Endodermal cell (in vitro differentiated cells): ENCODE measurements around the gene SHISA3. TPM values are rescaled to one million over a fixed set of nuclear protein-coding genes. Genes with fewer than 3 reads are reported as not detected.

ENCODE experiments used
- DNase-seq: peaks from one replicate; pipeline ENCODE4 v3.0.0-alpha.2; 2017
- H3K27ac ChIP-seq: 2 replicates; pipeline ENCODE4 v1.5.1; 2013; ENCODE audit warnings: mild to moderate bottlenecking, low read depth, low read length, moderate library complexity
- H3K27me3 ChIP-seq: 2 replicates; pipeline ENCODE4 v1.6.1; 2013; ENCODE audit warnings: mild to moderate bottlenecking, low read length, moderate library complexity; ENCODE audit not compliant: insufficient read depth, control insufficient read depth, poor library complexity, severe bottlenecking
- H3K36me3 ChIP-seq: 2 replicates; pipeline ENCODE4 v1.7.0; 2013; ENCODE audit warnings: mild to moderate bottlenecking, low read length, moderate library complexity; ENCODE audit not compliant: control insufficient read depth, insufficient read depth
- H3K4me1 ChIP-seq: one replicate; pipeline ENCODE4 v1.7.0; 2013; ENCODE audit warnings: low read length; ENCODE audit not compliant: control insufficient read depth, insufficient read depth
- H3K4me3 ChIP-seq: 2 replicates; pipeline ENCODE4 v1.5.1; 2013; ENCODE audit warnings: mild to moderate bottlenecking, low read length, moderate library complexity
- H3K9ac ChIP-seq: 2 replicates; pipeline ENCODE4 v1.6.1; 2013; ENCODE audit warnings: mild to moderate bottlenecking, low read length, moderate library complexity; ENCODE audit not compliant: poor library complexity, severe bottlenecking; ENCODE audit errors: extremely low read depth
- H3K9me3 ChIP-seq: 2 replicates; pipeline ENCODE4 v1.6.1; 2013; ENCODE audit warnings: mild to moderate bottlenecking, low read length, moderate library complexity; ENCODE audit not compliant: control insufficient read depth
- H3K27ac Mint-ChIP-seq: 2 replicates; pipeline ENCODE4 v1.8.0; 2020; ENCODE audit warnings: mixed read lengths
- H3K27me3 Mint-ChIP-seq: 2 replicates; pipeline ENCODE4 v1.8.0; 2021; ENCODE audit warnings: mild to moderate bottlenecking, mixed read lengths; ENCODE audit not compliant: insufficient read depth
- H3K36me3 Mint-ChIP-seq: 2 replicates; pipeline ENCODE4 v1.8.0; 2020; ENCODE audit warnings: low read depth, mixed read lengths
- H3K4me1 Mint-ChIP-seq: 2 replicates; pipeline ENCODE4 v1.8.0; 2020; ENCODE audit warnings: mixed read lengths
- H3K4me3 Mint-ChIP-seq: 2 replicates; pipeline ENCODE4 v1.8.0; 2020; ENCODE audit warnings: mild to moderate bottlenecking, moderate library complexity, mixed read lengths
- H3K9me3 Mint-ChIP-seq: 2 replicates; pipeline ENCODE4 v1.8.0; 2020; ENCODE audit warnings: mild to moderate bottlenecking, mixed read lengths
- CTCF ChIP-seq: fragments of 200-600 bp; sonication (generic); conservative IDR thresholded peaks from 2 replicates; pipeline ENCODE4 v1.5.0; 2021; ENCODE audit warnings: antibody characterized with exemption, mild to moderate bottlenecking
- WGBS, 2 experiments: methylation state at CpG; one replicate each; pipeline versions ENCODE4 v1.1.5 to v1.1.7; 2013; ENCODE audit warnings: missing lambda C conversion rate in 2 of 2, mixed read lengths in 1 of 2; ENCODE audit not compliant: insufficient coverage in 1 of 2, insufficient read length in 1 of 2; 5-methylcytosine and 5-hydroxymethylcytosine counted together
- total RNA-seq, 2 donors: library from RNA; stranded (reverse); fragmentation: NEBNext Ultra II Directional in 1 of 2; extraction: Animal tissue kit (Norgen Biotek cat#: 25700) in 1 of 2; gene quantifications; 2 replicates in 1 of 2; 3 replicates in 1 of 2; pipeline ENCODE4 v1.2.1, GENCODE V29; 2021

SHISA3 gene
- total RNA-seq, 2 donors from 2014 or later = 18.0 to 37.0 TPM

GRCh38 chr4:42399393-42399792, 2.1 kb downstream of the SHISA3 start:
- Histone ChIP-seq H3K9ac (no peak overlapping the region), H3K27me3 (peaks cover 68% of the 10 kb centered on the region), H3K4me1 (no peaks in the 10 kb centered on the region), H3K9me3 (no peaks in the 10 kb centered on the region), H3K27ac (no peak overlapping the region), H3K4me3 (peak overlapping the region; percentile 92), H3K36me3 (no peaks in the 10 kb centered on the region)
- peaks cover 15% of the 10 kb centered on the region for H3K36me3 Mint-ChIP-seq
- 22 to 29% methylated on average over 6 to 10 of the region's 10 CpGs for WGBS, 2 experiments
- peak overlapping the region; percentile 81 for H3K4me3 Mint-ChIP-seq
- peaks cover 32% of the 10 kb centered on the region for H3K4me1 Mint-ChIP-seq
- peak; percentile 20 for TF ChIP-seq CTCF
- peak; percentile 78 for DNase-seq
- peaks cover 75% of the 10 kb centered on the region for H3K27me3 Mint-ChIP-seq
- no peaks in the 10 kb centered on the region for H3K9me3 Mint-ChIP-seq
- H3K27ac Mint-ChIP-seq = peak overlapping the region; percentile 64

- H3K4me1 ChIP-seq = no peaks in the 10 kb centered on the region
- DNase-seq = peak; percentile 69
- WGBS, 2 experiments = 86 to 90% methylated on average over 4 to 9 of the region's 9 CpGs
- Mint-ChIP-seq H3K9me3 (no peaks in the 10 kb centered on the region), H3K4me1 (peaks cover 32% of the 10 kb centered on the region), H3K4me3 (peak overlapping the region; percentile 81), H3K36me3 (peaks cover 15% of the 10 kb centered on the region), H3K27ac (peak overlapping the region; percentile 39), H3K27me3 (peaks cover 67% of the 10 kb centered on the region)
- H3K36me3 ChIP-seq = no peaks in the 10 kb centered on the region
- no peak overlapping the region for H3K9ac ChIP-seq
- H3K4me3 ChIP-seq = no peak overlapping the region
- peak; percentile 59 for TF ChIP-seq CTCF
- no peak overlapping the region for H3K27ac ChIP-seq
- H3K27me3 ChIP-seq = peaks cover 51% of the 10 kb centered on the region
- no peaks in the 10 kb centered on the region for H3K9me3 ChIP-seq
Measured at GRCh38 chr4:42401171-42401570, 3.9 kb downstream of the SHISA3 start.

GRCh38 chr4:42404001-42404400, 6.7 kb downstream of the SHISA3 start:
- Mint-ChIP-seq H3K9me3 (no peaks in the 10 kb centered on the region), H3K4me3 (no peak overlapping the region), H3K36me3 (peaks cover 15% of the 10 kb centered on the region), H3K27ac (no peak overlapping the region), H3K27me3 (peaks cover 43% of the 10 kb centered on the region), H3K4me1 (peaks cover 24% of the 10 kb centered on the region)
- Histone ChIP-seq H3K9ac (no peak overlapping the region), H3K9me3 (no peaks in the 10 kb centered on the region), H3K27me3 (peaks cover 23% of the 10 kb centered on the region), H3K36me3 (no peaks in the 10 kb centered on the region), H3K4me1 (no peaks in the 10 kb centered on the region), H3K27ac (no peak overlapping the region), H3K4me3 (no peak overlapping the region)
- peak; percentile 72 for DNase-seq
- 77 to 85% methylated on average over 6 of the region's 6 CpGs for WGBS, 2 experiments
- TF ChIP-seq CTCF = peak; percentile 76
